Measurements from ENCODE around the gene WNT9B.

The WNT9B gene

DNA sequence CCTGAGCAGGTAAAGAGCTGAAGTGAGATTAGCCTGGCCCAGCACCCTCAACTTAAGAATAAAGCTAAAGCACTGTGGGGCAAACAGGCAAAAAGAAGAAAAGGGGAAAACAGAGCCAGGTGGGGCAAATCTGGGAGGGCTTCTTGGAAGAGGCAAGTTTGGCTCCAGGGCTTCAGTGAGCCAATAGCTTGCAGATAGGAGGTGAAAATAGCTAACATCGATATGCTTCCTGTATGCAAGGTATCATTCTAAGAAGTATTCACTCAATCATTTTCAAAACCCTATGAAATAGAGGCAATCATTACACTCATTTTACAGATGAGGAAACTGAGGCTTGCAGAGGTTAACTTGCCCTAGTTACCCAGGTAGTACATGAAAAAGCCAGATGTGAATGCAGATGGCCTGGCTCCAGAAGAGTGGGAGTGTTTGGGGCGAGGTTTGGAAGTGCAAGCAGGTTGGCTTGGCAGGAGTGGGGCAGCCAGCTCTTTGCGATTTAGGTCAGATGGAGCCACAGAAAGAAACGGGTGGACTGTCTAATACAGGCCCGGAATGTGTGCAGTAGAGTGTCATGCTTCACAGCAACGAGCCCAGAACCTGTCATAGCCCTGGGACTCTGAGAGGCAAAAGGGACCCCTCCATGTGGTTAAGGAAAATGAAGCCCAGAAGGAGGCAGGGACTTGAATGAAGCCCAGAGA is 38.6 kb upstream of the WNT9B start:
- TF ChIP-seq, protein P1, sequence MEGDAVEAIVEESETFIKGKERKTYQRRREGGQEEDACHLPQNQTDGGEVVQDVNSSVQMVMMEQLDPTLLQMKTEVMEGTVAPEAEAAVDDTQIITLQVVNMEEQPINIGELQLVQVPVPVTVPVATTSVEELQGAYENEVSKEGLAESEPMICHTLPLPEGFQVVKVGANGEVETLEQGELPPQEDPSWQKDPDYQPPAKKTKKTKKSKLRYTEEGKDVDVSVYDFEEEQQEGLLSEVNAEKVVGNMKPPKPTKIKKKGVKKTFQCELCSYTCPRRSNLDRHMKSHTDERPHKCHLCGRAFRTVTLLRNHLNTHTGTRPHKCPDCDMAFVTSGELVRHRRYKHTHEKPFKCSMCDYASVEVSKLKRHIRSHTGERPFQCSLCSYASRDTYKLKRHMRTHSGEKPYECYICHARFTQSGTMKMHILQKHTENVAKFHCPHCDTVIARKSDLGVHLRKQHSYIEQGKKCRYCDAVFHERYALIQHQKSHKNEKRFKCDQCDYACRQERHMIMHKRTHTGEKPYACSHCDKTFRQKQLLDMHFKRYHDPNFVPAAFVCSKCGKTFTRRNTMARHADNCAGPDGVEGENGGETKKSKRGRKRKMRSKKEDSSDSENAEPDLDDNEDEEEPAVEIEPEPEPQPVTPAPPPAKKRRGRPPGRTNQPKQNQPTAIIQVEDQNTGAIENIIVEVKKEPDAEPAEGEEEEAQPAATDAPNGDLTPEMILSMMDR (IDR thresholded peaks at IDR 0.05; ENCODE audit: extremely low read depth, missing control alignments), result no peak
- no peak for DNase-seq (ENCODE audit: low spot score)

DNA sequence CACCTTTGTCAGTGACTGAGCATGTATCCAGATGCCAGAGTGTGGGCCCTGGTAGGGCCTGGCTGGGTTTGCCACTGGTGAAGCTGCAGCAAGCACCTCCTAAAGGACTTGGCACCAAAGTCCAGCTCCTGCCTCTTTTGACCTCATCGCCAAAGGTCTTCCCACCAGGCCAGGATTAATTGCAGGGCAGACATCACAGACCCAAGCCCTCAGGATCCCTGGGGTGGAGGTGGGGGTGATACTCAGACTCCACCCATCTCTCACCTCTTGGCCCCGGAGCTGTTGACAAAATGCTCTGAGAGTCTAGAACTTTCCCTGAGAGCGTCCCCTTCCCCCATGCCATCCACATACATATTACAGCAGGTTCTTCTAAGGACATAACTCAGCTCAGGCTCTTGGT is 37.5 kb upstream of the WNT9B start:
- TF ChIP-seq, protein P1 (IDR thresholded peaks at IDR 0.05; ENCODE audit: extremely low read depth, missing control alignments), result no peak
- DNase-seq (ENCODE audit: low spot score), result no peak

DNA sequence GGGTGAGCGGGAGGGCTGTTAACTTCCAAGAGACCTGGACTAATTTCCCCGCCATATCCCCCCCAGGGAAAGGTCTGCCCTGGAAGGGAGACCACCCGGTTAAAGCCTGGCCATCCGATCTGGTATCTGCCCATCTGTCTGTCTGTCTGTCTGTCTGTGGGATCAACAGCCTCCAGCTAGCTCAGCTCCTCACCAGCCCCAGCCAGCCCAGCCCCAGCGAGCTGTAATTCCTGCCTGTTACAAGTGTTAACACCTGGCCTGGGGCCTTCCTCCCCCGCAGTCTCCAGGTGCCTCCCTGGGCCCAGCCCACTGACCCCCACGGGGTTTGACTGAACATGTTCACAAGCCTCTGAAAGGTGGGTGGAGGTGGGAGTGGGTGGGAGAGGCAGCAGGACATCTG is 36.9 kb upstream of the WNT9B start:
- TF ChIP-seq, protein P1 (IDR thresholded peaks at IDR 0.05; ENCODE audit: extremely low read depth, missing control alignments), result no peak
- no peak for DNase-seq (ENCODE audit: low spot score)

DNA sequence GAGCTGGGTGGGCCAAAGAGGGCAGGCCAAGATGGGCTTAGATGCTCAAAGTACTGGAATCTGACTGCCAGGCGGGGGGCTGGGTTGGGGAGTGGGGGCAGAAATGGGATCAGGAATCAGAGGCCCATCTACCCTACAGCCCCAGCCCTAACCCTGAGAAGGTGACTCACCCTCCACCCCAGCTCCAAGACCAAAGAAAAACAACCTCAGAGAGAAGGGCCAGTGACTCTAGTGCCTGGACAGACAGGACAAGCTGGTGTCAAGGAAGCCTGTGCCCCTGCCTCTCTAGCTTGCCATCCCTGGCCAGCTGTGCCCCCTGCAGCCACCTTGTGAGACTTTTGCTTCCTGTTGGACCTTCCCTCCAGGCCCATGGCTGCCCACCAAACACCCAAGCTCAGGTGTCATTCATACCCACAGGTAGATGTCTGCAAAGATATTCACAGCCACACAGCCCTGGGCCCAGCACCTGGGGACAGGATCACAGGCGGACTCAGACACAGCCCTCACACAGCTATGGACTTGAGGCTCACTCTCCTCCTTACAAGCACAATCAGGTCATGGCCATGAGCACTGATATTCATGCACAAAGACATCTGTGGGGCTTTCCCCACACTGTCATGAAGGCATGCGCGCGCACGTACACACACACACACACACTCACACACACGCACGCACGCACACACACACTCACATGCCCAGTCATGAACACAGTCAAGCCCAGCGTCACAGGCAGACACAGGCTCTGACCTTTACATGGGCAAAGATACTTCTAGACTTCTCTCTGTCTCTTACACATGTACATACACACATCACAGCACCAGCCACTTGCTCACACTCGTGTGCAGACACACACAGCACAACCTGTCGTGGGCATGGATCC is 35.7 kb upstream of the WNT9B start:
- TF ChIP-seq, protein P1 (IDR thresholded peaks at IDR 0.05; ENCODE audit: extremely low read depth, missing control alignments), result no peak
- DNase-seq (ENCODE audit: low spot score), result no peak

DNA sequence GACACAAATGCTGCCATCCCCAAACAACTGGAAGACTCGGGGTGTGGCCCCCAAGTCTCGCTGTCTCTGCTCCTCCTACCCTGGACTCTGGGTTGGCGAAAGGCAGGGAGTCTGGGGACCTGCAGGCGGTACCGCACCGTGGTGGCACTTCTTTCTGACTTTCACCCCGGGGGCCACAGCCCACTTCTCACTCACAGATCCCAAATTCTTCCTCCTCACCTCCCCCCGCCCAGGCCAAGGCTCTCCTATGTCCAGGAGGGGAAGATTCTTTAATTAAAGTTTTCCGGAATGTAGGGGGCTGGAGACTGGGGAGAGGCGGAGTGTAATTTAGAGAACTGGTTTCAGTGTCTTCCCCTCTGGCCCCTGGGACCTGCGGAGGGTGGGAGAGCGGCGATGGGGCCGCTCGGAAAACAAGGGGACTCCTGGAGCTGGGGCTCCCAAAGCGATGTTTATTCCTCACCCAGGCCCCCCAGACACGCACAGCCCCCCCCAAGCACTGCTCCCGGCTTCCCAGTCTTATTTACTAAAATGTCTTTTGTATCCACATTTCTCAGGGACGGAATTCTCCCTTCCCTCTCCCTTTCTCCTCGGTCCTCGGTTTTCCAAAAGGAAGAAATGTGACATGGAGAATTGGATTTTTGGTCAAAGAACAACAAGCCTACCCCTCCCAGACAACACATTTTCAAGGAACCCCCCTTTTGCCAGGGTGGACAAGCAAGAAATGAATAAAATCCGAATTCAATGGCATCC is 34.1 kb upstream of the WNT9B start:
- DNase-seq (ENCODE audit: low spot score), result no peak
- TF ChIP-seq, protein P1 (IDR thresholded peaks at IDR 0.05; ENCODE audit: extremely low read depth, missing control alignments), result no peak

DNA sequence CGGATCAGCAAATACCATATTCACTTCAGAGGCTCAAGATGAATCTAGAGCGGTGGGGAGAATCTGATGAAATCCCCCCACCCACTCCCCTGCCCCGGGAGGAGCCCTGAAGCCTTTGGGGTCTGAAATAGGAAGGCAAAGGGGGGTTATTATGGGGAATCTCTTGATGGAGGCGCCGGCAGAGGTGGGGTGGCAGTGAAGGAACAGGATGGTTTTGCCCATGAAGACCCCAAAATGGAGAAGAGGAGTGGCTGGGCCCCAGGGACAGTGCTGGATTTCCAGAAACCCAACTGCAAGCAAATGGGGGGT is 33.5 kb upstream of the WNT9B start:
- TF ChIP-seq, protein P1 (IDR thresholded peaks at IDR 0.05; ENCODE audit: extremely low read depth, missing control alignments), result no peak
- DNase-seq (ENCODE audit: low spot score), result no peak
